ENCODE results near the gene ZNF587B.

DNA sequence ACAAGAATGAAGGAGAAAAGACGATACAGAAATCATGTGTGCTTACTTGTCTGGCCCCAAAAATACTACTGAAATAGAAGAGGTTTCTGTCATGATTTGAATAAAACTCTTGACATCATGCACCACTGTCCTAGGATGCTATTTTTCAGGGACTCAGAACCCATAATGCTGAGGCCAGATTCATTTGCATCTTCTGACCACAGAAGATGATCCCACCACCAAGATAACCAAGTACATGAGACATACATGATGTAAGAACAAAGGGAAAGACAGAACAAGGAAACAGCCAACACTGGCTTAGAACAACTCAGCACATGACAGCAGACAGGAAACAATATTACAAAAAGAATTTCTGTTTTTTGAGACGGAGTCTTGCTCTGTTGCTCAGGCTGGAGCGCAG is 17.9 kb upstream of the ZNF587B start:
- no peak for TF ChIP-seq POLR2AphosphoS5 (IDR thresholded peaks at IDR 0.05)
- TF ChIP-seq, protein P1, sequence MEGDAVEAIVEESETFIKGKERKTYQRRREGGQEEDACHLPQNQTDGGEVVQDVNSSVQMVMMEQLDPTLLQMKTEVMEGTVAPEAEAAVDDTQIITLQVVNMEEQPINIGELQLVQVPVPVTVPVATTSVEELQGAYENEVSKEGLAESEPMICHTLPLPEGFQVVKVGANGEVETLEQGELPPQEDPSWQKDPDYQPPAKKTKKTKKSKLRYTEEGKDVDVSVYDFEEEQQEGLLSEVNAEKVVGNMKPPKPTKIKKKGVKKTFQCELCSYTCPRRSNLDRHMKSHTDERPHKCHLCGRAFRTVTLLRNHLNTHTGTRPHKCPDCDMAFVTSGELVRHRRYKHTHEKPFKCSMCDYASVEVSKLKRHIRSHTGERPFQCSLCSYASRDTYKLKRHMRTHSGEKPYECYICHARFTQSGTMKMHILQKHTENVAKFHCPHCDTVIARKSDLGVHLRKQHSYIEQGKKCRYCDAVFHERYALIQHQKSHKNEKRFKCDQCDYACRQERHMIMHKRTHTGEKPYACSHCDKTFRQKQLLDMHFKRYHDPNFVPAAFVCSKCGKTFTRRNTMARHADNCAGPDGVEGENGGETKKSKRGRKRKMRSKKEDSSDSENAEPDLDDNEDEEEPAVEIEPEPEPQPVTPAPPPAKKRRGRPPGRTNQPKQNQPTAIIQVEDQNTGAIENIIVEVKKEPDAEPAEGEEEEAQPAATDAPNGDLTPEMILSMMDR (IDR thresholded peaks at IDR 0.05), result no peak
